HepG2 (cell line): ENCODE measurements around the gene PCNA. TPM values are rescaled to one million over a fixed set of nuclear protein-coding genes. Genes with fewer than 3 reads are reported as not detected.

Source experiments
- CCDC6 ChIP-seq: sonication (generic); formaldehyde crosslinking; IDR thresholded peaks from 2 replicates; pipeline ENCODE4 v1.8.1; 2022; ENCODE audit warnings: mild to moderate bottlenecking, missing genetic modification reagents, moderate library complexity
- ETV6 ChIP-seq: sonication (generic); formaldehyde crosslinking; conservative IDR thresholded peaks from 2 replicates; pipeline ENCODE4 v1.4.0; 2020; ENCODE audit warnings: missing genetic modification reagents
- GTF2F1 ChIP-seq: fragments of 150-350 bp; IDR thresholded peaks from 2 replicates; pipeline ENCODE4 v1.6.1; 2014; ENCODE audit warnings: low read length
- HMG20B ChIP-seq: conservative IDR thresholded peaks from 2 replicates; pipeline ENCODE4 v1.6.1; 2016; ENCODE audit warnings: missing genetic modification reagents, missing compliant biosample characterization
- NR1H2 ChIP-seq: sonication (generic); formaldehyde crosslinking; IDR thresholded peaks from 2 replicates; pipeline ENCODE4 v1.8.1; 2022; ENCODE audit warnings: low read depth, missing genetic modification reagents, borderline replicate concordance
- PPARG ChIP-seq: conservative IDR thresholded peaks from 2 replicates; pipeline ENCODE4 v1.6.1; 2016; ENCODE audit warnings: missing biosample characterization, missing genetic modification reagents
- RCOR2 ChIP-seq: IDR thresholded peaks from 2 replicates; pipeline ENCODE4 v1.6.1; 2016; ENCODE audit warnings: missing biosample characterization, missing genetic modification reagents
- ZKSCAN1 ChIP-seq: fragments of 150-350 bp; IDR thresholded peaks from 2 replicates; pipeline ENCODE4 v1.6.1; 2014; ENCODE audit warnings: low read length
- ZNF253 ChIP-seq: sonication (generic); formaldehyde crosslinking; IDR thresholded peaks from 2 replicates; pipeline ENCODE4 v1.8.0; 2022; ENCODE audit warnings: mild to moderate bottlenecking, missing genetic modification reagents, borderline replicate concordance
- ZNF547 ChIP-seq: sonication (generic); formaldehyde crosslinking; IDR thresholded peaks from 2 replicates; pipeline ENCODE4 v1.5.1; 2020; ENCODE audit warnings: mild to moderate bottlenecking, missing genetic modification reagents
- ZNF605 ChIP-seq: sonication (generic); formaldehyde crosslinking; IDR thresholded peaks from 2 replicates; pipeline ENCODE4 v1.8.0; 2022; ENCODE audit warnings: mild to moderate bottlenecking, missing genetic modification reagents
- ZNF75D ChIP-seq: sonication (generic); formaldehyde crosslinking; IDR thresholded peaks from 2 replicates; pipeline ENCODE4 v1.8.1; 2023; ENCODE audit warnings: missing genetic modification reagents, mild to moderate bottlenecking, borderline replicate concordance
- ZNF781 ChIP-seq: sonication (generic); formaldehyde crosslinking; IDR thresholded peaks from 2 replicates; pipeline ENCODE4 v1.5.1; 2020; ENCODE audit warnings: borderline replicate concordance, mild to moderate bottlenecking, missing genetic modification reagents; ENCODE audit errors: not compliant biosample characterization
- polyA plus RNA-seq, 8 experiments: library from polyadenylated mRNA; depleted of rRNA in 3 of 8; stranded (reverse) in 7 of 8; unstranded in 1 of 8; fragments of >200 nt; fragmentation: Illumina TruSeq in 4 of 8; extraction: Trizol in 4 of 8; gene quantifications; 2 replicates each; pipeline versions ENCODE4 v1.2.1 to v1.2.3, GENCODE V29; 2011 to 2016; ENCODE audit warnings: low read depth in 4 of 8, missing spikeins in 1 of 8, mixed read lengths in 1 of 8; ENCODE audit not compliant: insufficient read depth in 1 of 8
- total RNA-seq, 5 experiments: library from RNA; depleted of rRNA; stranded (reverse); fragments of >200 nt; fragmentation: Illumina TruSeq; extraction: Trizol; gene quantifications; 2 replicates each; pipeline ENCODE4 v1.2.3, GENCODE V29; 2016; ENCODE audit warnings: low read depth in 1 of 5
- TF ChIP-seq, protein P1 (sequence below): IDR thresholded peaks from 2 replicates; pipeline ENCODE4 v1.6.1; 2012; ENCODE audit warnings: low read depth, low read length, improper control_type of control experiment
- TF ChIP-seq, protein P2 (sequence below): sonication (generic); formaldehyde crosslinking; IDR thresholded peaks from 2 replicates; pipeline ENCODE4 v1.5.0; 2020; ENCODE audit warnings: mild to moderate bottlenecking, missing genetic modification reagents, moderate library complexity
- TF ChIP-seq, protein P3 (sequence below): sonication (generic); formaldehyde crosslinking; IDR thresholded peaks from 2 replicates; pipeline ENCODE4 v1.4.0; 2020; ENCODE audit warnings: missing genetic modification reagents
- TF ChIP-seq, protein P4 (sequence below): sonication (generic); formaldehyde crosslinking; IDR thresholded peaks from 2 replicates; pipeline ENCODE4 v1.4.0; 2020; ENCODE audit warnings: mild to moderate bottlenecking, missing genetic modification reagents
- TF ChIP-seq, protein P5 (sequence below): IDR thresholded peaks from 2 replicates; pipeline ENCODE4 v1.6.1; 2016; ENCODE audit warnings: low read depth

The PCNA gene
- total and polyA plus RNA-seq, 2 of the 13 experiments (the other 11 are each of a cell fraction or from before 2014, with no cell fraction given), result 229 to 655 TPM

DNA sequence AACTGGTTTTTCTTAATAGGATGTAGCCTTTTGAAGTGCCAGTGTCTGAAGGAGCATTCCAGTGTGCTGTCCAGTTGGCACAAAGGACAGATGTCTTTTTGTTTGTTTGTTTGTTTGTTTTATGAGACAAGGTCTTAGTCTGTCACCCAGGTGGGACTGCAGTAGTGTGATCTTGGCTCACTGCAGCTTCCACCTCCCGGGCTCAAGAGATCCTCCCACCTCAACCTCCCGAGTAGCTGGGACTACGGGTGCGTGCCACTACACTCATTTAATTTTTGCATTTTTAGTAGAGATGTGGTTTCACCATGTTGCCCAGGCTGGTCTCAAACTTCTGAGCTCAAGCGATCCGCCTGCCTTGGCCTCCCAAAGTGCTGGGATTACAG lies 34.8 kb upstream of the PCNA start (continued):
- TF ChIP-seq, protein P1, sequence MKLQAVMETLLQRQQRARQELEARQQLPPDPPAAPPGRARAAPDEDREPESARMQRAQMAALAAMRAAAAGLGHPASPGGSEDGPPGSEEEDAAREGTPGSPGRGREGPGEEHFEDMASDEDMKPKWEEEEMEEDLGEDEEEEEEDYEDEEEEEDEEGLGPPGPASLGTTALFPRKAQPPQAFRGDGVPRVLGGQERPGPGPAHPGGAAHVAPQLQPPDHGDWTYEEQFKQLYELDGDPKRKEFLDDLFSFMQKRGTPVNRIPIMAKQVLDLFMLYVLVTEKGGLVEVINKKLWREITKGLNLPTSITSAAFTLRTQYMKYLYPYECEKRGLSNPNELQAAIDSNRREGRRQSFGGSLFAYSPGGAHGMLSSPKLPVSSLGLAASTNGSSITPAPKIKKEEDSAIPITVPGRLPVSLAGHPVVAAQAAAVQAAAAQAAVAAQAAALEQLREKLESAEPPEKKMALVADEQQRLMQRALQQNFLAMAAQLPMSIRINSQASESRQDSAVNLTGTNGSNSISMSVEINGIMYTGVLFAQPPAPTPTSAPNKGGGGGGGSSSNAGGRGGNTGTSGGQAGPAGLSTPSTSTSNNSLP, result no peak
- TF ChIP-seq ZNF781 (CRISPR knock-in tag) (peak; percentile 51), PPARG (CRISPR knock-in tag) (no peak), NR1H2 (CRISPR knock-in tag) (no peak), ZNF253 (CRISPR knock-in tag) (no peak), ZKSCAN1 (no peak), GTF2F1 (no peak), ETV6 (CRISPR knock-in tag) (no peak), HMG20B (CRISPR knock-in tag) (0 out of 2 replicates have a peak, but pooled peaks have one; percentile 3), ZNF605 (CRISPR knock-in tag) (no peak), ZNF547 (CRISPR knock-in tag) (no peak), ZNF75D (CRISPR knock-in tag) (no peak), CCDC6 (CRISPR knock-in tag) (no peak), RCOR2 (CRISPR knock-in tag) (no peak)
- TF ChIP-seq, protein P2, sequence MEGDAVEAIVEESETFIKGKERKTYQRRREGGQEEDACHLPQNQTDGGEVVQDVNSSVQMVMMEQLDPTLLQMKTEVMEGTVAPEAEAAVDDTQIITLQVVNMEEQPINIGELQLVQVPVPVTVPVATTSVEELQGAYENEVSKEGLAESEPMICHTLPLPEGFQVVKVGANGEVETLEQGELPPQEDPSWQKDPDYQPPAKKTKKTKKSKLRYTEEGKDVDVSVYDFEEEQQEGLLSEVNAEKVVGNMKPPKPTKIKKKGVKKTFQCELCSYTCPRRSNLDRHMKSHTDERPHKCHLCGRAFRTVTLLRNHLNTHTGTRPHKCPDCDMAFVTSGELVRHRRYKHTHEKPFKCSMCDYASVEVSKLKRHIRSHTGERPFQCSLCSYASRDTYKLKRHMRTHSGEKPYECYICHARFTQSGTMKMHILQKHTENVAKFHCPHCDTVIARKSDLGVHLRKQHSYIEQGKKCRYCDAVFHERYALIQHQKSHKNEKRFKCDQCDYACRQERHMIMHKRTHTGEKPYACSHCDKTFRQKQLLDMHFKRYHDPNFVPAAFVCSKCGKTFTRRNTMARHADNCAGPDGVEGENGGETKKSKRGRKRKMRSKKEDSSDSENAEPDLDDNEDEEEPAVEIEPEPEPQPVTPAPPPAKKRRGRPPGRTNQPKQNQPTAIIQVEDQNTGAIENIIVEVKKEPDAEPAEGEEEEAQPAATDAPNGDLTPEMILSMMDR (CRISPR knock-in tag), result no peak
- TF ChIP-seq, protein P3, sequence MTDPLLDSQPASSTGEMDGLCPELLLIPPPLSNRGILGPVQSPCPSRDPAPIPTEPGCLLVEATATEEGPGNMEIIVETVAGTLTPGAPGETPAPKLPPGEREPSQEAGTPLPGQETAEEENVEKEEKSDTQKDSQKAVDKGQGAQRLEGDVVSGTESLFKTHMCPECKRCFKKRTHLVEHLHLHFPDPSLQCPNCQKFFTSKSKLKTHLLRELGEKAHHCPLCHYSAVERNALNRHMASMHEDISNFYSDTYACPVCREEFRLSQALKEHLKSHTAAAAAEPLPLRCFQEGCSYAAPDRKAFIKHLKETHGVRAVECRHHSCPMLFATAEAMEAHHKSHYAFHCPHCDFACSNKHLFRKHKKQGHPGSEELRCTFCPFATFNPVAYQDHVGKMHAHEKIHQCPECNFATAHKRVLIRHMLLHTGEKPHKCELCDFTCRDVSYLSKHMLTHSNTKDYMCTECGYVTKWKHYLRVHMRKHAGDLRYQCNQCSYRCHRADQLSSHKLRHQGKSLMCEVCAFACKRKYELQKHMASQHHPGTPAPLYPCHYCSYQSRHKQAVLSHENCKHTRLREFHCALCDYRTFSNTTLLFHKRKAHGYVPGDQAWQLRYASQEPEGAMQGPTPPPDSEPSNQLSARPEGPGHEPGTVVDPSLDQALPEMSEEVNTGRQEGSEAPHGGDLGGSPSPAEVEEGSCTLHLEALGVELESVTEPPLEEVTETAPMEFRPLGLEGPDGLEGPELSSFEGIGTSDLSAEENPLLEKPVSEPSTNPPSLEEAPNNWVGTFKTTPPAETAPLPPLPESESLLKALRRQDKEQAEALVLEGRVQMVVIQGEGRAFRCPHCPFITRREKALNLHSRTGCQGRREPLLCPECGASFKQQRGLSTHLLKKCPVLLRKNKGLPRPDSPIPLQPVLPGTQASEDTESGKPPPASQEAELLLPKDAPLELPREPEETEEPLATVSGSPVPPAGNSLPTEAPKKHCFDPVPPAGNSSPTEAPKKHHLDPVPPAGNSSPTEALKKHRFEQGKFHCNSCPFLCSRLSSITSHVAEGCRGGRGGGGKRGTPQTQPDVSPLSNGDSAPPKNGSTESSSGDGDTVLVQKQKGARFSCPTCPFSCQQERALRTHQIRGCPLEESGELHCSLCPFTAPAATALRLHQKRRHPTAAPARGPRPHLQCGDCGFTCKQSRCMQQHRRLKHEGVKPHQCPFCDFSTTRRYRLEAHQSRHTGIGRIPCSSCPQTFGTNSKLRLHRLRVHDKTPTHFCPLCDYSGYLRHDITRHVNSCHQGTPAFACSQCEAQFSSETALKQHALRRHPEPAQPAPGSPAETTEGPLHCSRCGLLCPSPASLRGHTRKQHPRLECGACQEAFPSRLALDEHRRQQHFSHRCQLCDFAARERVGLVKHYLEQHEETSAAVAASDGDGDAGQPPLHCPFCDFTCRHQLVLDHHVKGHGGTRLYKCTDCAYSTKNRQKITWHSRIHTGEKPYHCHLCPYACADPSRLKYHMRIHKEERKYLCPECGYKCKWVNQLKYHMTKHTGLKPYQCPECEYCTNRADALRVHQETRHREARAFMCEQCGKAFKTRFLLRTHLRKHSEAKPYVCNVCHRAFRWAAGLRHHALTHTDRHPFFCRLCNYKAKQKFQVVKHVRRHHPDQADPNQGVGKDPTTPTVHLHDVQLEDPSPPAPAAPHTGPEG (CRISPR knock-in tag), result no peak
- TF ChIP-seq, protein P4, sequence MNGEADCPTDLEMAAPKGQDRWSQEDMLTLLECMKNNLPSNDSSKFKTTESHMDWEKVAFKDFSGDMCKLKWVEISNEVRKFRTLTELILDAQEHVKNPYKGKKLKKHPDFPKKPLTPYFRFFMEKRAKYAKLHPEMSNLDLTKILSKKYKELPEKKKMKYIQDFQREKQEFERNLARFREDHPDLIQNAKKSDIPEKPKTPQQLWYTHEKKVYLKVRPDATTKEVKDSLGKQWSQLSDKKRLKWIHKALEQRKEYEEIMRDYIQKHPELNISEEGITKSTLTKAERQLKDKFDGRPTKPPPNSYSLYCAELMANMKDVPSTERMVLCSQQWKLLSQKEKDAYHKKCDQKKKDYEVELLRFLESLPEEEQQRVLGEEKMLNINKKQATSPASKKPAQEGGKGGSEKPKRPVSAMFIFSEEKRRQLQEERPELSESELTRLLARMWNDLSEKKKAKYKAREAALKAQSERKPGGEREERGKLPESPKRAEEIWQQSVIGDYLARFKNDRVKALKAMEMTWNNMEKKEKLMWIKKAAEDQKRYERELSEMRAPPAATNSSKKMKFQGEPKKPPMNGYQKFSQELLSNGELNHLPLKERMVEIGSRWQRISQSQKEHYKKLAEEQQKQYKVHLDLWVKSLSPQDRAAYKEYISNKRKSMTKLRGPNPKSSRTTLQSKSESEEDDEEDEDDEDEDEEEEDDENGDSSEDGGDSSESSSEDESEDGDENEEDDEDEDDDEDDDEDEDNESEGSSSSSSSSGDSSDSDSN (CRISPR knock-in tag), result no peak
- TF ChIP-seq, protein P5, sequence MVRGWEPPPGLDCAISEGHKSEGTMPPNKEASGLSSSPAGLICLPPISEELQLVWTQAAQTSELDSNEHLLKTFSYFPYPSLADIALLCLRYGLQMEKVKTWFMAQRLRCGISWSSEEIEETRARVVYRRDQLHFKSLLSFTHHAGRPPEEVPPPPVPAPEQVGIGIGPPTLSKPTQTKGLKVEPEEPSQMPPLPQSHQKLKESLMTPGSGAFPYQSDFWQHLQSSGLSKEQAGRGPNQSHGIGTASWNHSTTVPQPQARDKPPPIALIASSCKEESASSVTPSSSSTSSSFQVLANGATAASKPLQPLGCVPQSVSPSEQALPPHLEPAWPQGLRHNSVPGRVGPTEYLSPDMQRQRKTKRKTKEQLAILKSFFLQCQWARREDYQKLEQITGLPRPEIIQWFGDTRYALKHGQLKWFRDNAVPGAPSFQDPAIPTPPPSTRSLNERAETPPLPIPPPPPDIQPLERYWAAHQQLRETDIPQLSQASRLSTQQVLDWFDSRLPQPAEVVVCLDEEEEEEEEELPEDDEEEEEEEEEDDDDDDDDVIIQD (CRISPR knock-in tag), result no peak
